ENCODE measurements around the gene NPLOC4. TPM values are rescaled to one million over a fixed set of nuclear protein-coding genes. Genes with fewer than 3 reads are reported as not detected.

The NPLOC4 gene
- total RNA-seq, 1 donor from 2014 or later: 102 TPM

- Mint-ChIP-seq H3K27me3 (peaks cover 22% of the 10 kb centered on the region), H3K27ac (peak overlapping the region; percentile 78), H3K36me3 (ENCODE audit: insufficient read depth) (peaks cover 1% of the 10 kb centered on the region), H3K9me3 (ENCODE audit: low read depth) (no peaks in the 10 kb centered on the region), H3K4me1 (ENCODE audit: low read depth) (peaks cover 12% of the 10 kb centered on the region), H3K4me3 (ENCODE audit: low read depth) (peak overlapping the region; percentile 59)
- no peak for DNase-seq (ENCODE audit: low spot score, unreplicated experiment)
- no peak for TF ChIP-seq CTCF (IDR thresholded peaks at IDR 0.05; ENCODE audit: unreplicated experiment)
These were observed 118.1 kb downstream of the NPLOC4 start for GRCh38 chr17:81518785-81519283.

DNA sequence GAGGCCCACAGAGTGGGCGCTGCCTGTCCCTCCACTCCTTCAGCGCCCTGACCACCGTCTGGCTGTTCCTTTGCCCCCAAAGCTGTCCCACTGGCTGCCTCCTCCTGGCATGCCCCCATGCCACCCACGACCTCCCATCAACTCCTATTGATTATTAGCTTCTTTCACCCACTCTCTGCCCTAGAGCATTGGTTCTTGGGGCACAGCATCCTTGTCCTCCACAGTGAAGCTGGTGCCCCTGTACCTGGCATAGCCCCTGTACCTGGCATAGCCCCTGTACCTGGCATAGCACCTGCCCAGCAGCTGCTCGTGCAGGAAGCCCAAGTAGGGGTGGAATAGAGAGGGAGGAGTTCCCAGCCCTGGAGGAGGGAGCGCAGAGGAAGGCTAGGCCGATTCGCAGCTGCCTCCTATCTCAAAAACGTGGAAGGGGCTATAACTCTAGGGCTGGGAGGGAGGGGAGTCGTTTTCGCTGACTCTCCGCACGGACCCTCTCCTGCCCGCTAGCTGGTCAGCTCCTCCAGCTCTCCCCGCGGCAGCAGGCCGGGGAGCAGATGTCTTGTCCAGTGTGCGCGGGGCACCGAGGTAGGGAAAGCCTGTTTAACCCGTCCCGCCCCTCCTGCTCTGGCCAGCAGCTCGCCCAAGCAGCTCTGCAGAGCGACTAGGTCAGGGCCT lies 118.7 kb downstream of the NPLOC4 start:
- Mint-ChIP-seq H3K27me3 (peaks cover 22% of the 10 kb centered on the region), H3K4me1 (ENCODE audit: low read depth) (peaks cover 11% of the 10 kb centered on the region), H3K36me3 (ENCODE audit: insufficient read depth) (peaks cover 1% of the 10 kb centered on the region), H3K9me3 (ENCODE audit: low read depth) (no peaks in the 10 kb centered on the region), H3K27ac (peak overlapping the region; percentile 78), H3K4me3 (ENCODE audit: low read depth) (peak overlapping the region; percentile 59)
- no peak for DNase-seq (ENCODE audit: low spot score, unreplicated experiment)
- TF ChIP-seq CTCF (IDR thresholded peaks at IDR 0.05; ENCODE audit: unreplicated experiment): no peak

- H3K27me3 Mint-ChIP-seq: peaks cover 17% of the 10 kb centered on the region
- peak; percentile 10 for DNase-seq (ENCODE audit: low spot score, unreplicated experiment)
- no peaks in the 10 kb centered on the region for H3K9me3 Mint-ChIP-seq (ENCODE audit: low read depth)
- H3K27ac Mint-ChIP-seq: no peak overlapping the region
- H3K36me3 Mint-ChIP-seq (ENCODE audit: insufficient read depth): peaks cover 1% of the 10 kb centered on the region
- H3K4me3 Mint-ChIP-seq (ENCODE audit: low read depth): peak overlapping the region; percentile 59
- no peak for TF ChIP-seq CTCF (IDR thresholded peaks at IDR 0.05; ENCODE audit: unreplicated experiment)
- H3K4me1 Mint-ChIP-seq (ENCODE audit: low read depth): peaks cover 10% of the 10 kb centered on the region
These were observed 119.4 kb downstream of the NPLOC4 start for GRCh38 chr17:81517339-81518112.

DNA sequence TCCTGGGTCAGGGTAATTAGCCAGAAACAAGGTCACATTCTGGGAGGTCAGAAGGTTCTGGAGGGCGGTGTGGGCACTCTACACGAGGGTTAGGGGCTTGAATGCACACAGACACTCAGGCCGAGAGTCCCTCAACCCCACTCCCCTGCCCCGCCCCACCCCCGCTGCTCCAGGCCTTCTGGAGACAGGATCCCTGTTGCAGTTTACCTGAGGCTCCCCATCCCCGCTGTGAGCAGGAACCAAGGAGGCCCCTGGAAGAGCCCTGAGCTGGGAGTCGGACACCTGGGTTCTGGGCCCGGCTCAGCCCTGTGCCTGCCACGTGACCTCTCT lies 119.9 kb downstream of the NPLOC4 start:
- peak overlapping the region; percentile 85 for H3K4me3 Mint-ChIP-seq (ENCODE audit: low read depth)
- DNase-seq (ENCODE audit: low spot score, unreplicated experiment): no peak
- peak overlapping the region; percentile 56 for H3K27ac Mint-ChIP-seq
- H3K9me3 Mint-ChIP-seq (ENCODE audit: low read depth): no peaks in the 10 kb centered on the region
- TF ChIP-seq CTCF (IDR thresholded peaks at IDR 0.05; ENCODE audit: unreplicated experiment): no peak
- peaks cover 3% of the 10 kb centered on the region for H3K36me3 Mint-ChIP-seq (ENCODE audit: insufficient read depth)
- peaks cover 13% of the 10 kb centered on the region for H3K27me3 Mint-ChIP-seq
- peaks cover 10% of the 10 kb centered on the region for H3K4me1 Mint-ChIP-seq (ENCODE audit: low read depth)

GRCh38 chr17:81516439-81516838 lies 120.5 kb downstream of the NPLOC4 start:
- Mint-ChIP-seq H3K27me3 (peaks cover 9% of the 10 kb centered on the region), H3K9me3 (ENCODE audit: low read depth) (no peaks in the 10 kb centered on the region), H3K4me1 (ENCODE audit: low read depth) (peaks cover 13% of the 10 kb centered on the region), H3K27ac (peak overlapping the region; percentile 56), H3K36me3 (ENCODE audit: insufficient read depth) (peaks cover 8% of the 10 kb centered on the region), H3K4me3 (ENCODE audit: low read depth) (peak overlapping the region; percentile 85)
- no peak for TF ChIP-seq CTCF (IDR thresholded peaks at IDR 0.05; ENCODE audit: unreplicated experiment)
- peak; percentile 9 for DNase-seq (ENCODE audit: low spot score, unreplicated experiment)

Measured in progenitor cell of endocrine pancreas (in vitro differentiated cells).